HEK293 (cell line): ENCODE data around the gene SALL1.

Experiments used
- CTCF ChIA-PET: fragments of 350-600 bp; formaldehyde crosslinking; extraction: SDS; loops from one replicate; lab custom pipeline; 2021; ENCODE audit warnings: antibody characterized with exemption; lab: Yijun Ruan, JAX
- POLR2A ChIA-PET: fragments of 300-600 bp; formaldehyde crosslinking; extraction: SDS; loops from one replicate; lab custom pipeline; 2020; ENCODE audit warnings: antibody characterized with exemption, inconsistent platforms; lab: Yijun Ruan, JAX
- H3K27ac ChIP-seq: fragments of 200-500 bp; sonication (Bioruptor generic); 2 replicates; pipeline ENCODE4 v1.5.1; 2014; ENCODE audit warnings: low read depth, low read length, control low read depth, inconsistent platforms; ENCODE audit errors: extremely low read depth
- H3K36me3 ChIP-seq, 2 experiments: fragments of 200-500 bp in 1 of 2; sonication (Bioruptor generic) in 1 of 2; 1 replicate in 1 of 2; 2 replicates in 1 of 2; pipeline ENCODE4 v1.5.1; 2014 to 2017; ENCODE audit warnings: inconsistent platforms in 2 of 2, low read length in 2 of 2; ENCODE audit not compliant: control insufficient read depth in 2 of 2, insufficient read depth in 1 of 2
- H3K4me1 ChIP-seq: fragments of 200-500 bp; sonication (Bioruptor generic); 2 replicates; pipeline ENCODE4 v1.5.1; 2014; ENCODE audit warnings: mild to moderate bottlenecking, low read length, inconsistent platforms; ENCODE audit not compliant: control insufficient read depth, insufficient read depth
- H3K4me3 ChIP-seq: 2 replicates; pipeline ENCODE4 v1.5.1; 2011; ENCODE audit warnings: low read depth, mild to moderate bottlenecking, control low read depth, low read length, moderate library complexity
- H3K9me3 ChIP-seq: fragments of 200-500 bp; sonication (Bioruptor generic); 2 replicates; pipeline ENCODE4 v1.5.1; 2014; ENCODE audit warnings: low read depth, low read length, inconsistent platforms; ENCODE audit not compliant: control insufficient read depth, insufficient read depth
- FEZF1 ChIP-seq: fragments of 450-650 bp; formaldehyde crosslinking; IDR thresholded peaks from 2 replicates; pipeline ENCODE4 v1.5.1; 2016; ENCODE audit warnings: missing biosample characterization, missing genetic modification characterization
- IKZF3 ChIP-seq: fragments of 450-650 bp; IDR thresholded peaks from 2 replicates; pipeline ENCODE4 v1.5.0; 2018; ENCODE audit warnings: missing biosample characterization, mild to moderate bottlenecking, missing genetic modification characterization, moderate library complexity
- KLF1 ChIP-seq: fragments of 450-650 bp; formaldehyde crosslinking; IDR thresholded peaks from 2 replicates; pipeline ENCODE4 v1.5.1; 2016; ENCODE audit warnings: missing biosample characterization, missing genetic modification characterization
- KLF10 ChIP-seq: fragments of 450-650 bp; IDR thresholded peaks from 2 replicates; pipeline ENCODE4 v1.5.1; 2018; ENCODE audit warnings: missing biosample characterization, mild to moderate bottlenecking, missing genetic modification characterization
- MEIS1 ChIP-seq: sonication (generic); formaldehyde crosslinking; IDR thresholded peaks from 2 replicates; pipeline ENCODE4 v1.8.1; 2022; ENCODE audit warnings: missing genetic modification reagents, mild to moderate bottlenecking, borderline replicate concordance
- PRDM1 ChIP-seq: fragments of 450-650 bp; formaldehyde crosslinking; IDR thresholded peaks from 2 replicates; pipeline ENCODE4; 2016; ENCODE audit warnings: missing biosample characterization, missing genetic modification characterization
- SP3 ChIP-seq: fragments of 450-650 bp; formaldehyde crosslinking; IDR thresholded peaks from 2 replicates; pipeline ENCODE4 v1.5.1; 2016; ENCODE audit warnings: missing biosample characterization, missing genetic modification characterization
- ZBTB20 ChIP-seq: fragments of 450-650 bp; formaldehyde crosslinking; IDR thresholded peaks from 2 replicates; pipeline ENCODE4 v1.5.1; 2016; ENCODE audit warnings: missing biosample characterization, missing genetic modification characterization
- ZBTB48 ChIP-seq: fragments of 450-650 bp; formaldehyde crosslinking; IDR thresholded peaks from 2 replicates; pipeline ENCODE4 v1.5.1; 2016; ENCODE audit warnings: missing biosample characterization, missing genetic modification characterization
- ZBTB7A ChIP-seq: fragments of 450-650 bp; formaldehyde crosslinking; IDR thresholded peaks from 2 replicates; pipeline ENCODE4 v1.5.1; 2016; ENCODE audit warnings: low read depth, missing biosample characterization, missing genetic modification characterization
- ZBTB8A ChIP-seq: fragments of 450-650 bp; formaldehyde crosslinking; IDR thresholded peaks from 2 replicates; pipeline ENCODE4 v1.5.1; 2016; ENCODE audit warnings: missing biosample characterization, missing genetic modification characterization
- ZEB2 ChIP-seq: fragments of 450-650 bp; formaldehyde crosslinking; IDR thresholded peaks from 2 replicates; pipeline ENCODE4 v1.5.1; 2016; ENCODE audit warnings: missing biosample characterization, missing genetic modification characterization
- ZNF133 ChIP-seq: fragments of 450-650 bp; formaldehyde crosslinking; IDR thresholded peaks from 2 replicates; pipeline ENCODE4 v1.5.1; 2016; ENCODE audit warnings: missing biosample characterization, missing genetic modification characterization
- ZNF2 ChIP-seq: fragments of 450-650 bp; formaldehyde crosslinking; IDR thresholded peaks from 2 replicates; pipeline ENCODE4 v1.5.1; 2016; ENCODE audit warnings: missing biosample characterization, missing genetic modification characterization
- ZNF23 ChIP-seq: fragments of 450-650 bp; formaldehyde crosslinking; IDR thresholded peaks from 2 replicates; pipeline ENCODE4 v1.5.1; 2016; ENCODE audit warnings: missing biosample characterization, missing genetic modification characterization, borderline replicate concordance
- ZNF335 ChIP-seq: fragments of 450-650 bp; formaldehyde crosslinking; conservative IDR thresholded peaks from 2 replicates; pipeline ENCODE4 v1.5.1; 2016; ENCODE audit warnings: missing biosample characterization, missing genetic modification characterization
- ZNF510 ChIP-seq: fragments of 450-650 bp; formaldehyde crosslinking; IDR thresholded peaks from 2 replicates; pipeline ENCODE4 v1.5.1; 2018; ENCODE audit warnings: mild to moderate bottlenecking, missing genetic modification characterization, missing biosample characterization; ENCODE audit not compliant: insufficient replicate concordance
- ZNF529 ChIP-seq: fragments of 450-650 bp; formaldehyde crosslinking; IDR thresholded peaks from 2 replicates; pipeline ENCODE4 v1.5.1; 2017; ENCODE audit warnings: missing genetic modification characterization, missing biosample characterization; ENCODE audit not compliant: insufficient replicate concordance
- ZNF600 ChIP-seq: fragments of 450-650 bp; formaldehyde crosslinking; IDR thresholded peaks from 2 replicates; pipeline ENCODE4 v1.5.1; 2016; ENCODE audit warnings: missing biosample characterization, missing genetic modification characterization
- ZNF623 ChIP-seq: fragments of 450-650 bp; formaldehyde crosslinking; IDR thresholded peaks from 2 replicates; pipeline ENCODE4 v1.5.1; 2016; ENCODE audit warnings: missing biosample characterization, missing genetic modification characterization
- ZNF707 ChIP-seq: fragments of 450-650 bp; formaldehyde crosslinking; IDR thresholded peaks from 2 replicates; pipeline ENCODE4 v1.5.1; 2016; ENCODE audit warnings: missing biosample characterization, missing genetic modification characterization
- ZNF792 ChIP-seq: fragments of 450-650 bp; formaldehyde crosslinking; IDR thresholded peaks from 2 replicates; pipeline ENCODE4 v1.5.1; 2016; ENCODE audit warnings: missing biosample characterization, missing genetic modification characterization
- ZNF830 ChIP-seq: fragments of 450-650 bp; IDR thresholded peaks from 2 replicates; pipeline ENCODE4 v1.5.0; 2018; ENCODE audit warnings: missing biosample characterization, missing genetic modification characterization, low read depth, mild to moderate bottlenecking, moderate library complexity
- ZSCAN16 ChIP-seq: fragments of 450-650 bp; formaldehyde crosslinking; IDR thresholded peaks from 2 replicates; pipeline ENCODE4 v1.5.1; 2016; ENCODE audit warnings: missing biosample characterization, missing genetic modification characterization
- TF ChIP-seq, protein P1 (sequence below): fragments of 450-650 bp; formaldehyde crosslinking; IDR thresholded peaks from 2 replicates; pipeline ENCODE4 v1.5.1; 2016; ENCODE audit warnings: missing biosample characterization, missing genetic modification characterization
- TF ChIP-seq, protein P2 (sequence below): fragments of 450-650 bp; formaldehyde crosslinking; IDR thresholded peaks from 2 replicates; pipeline ENCODE4 v1.5.1; 2016; ENCODE audit warnings: missing biosample characterization, missing genetic modification characterization, borderline replicate concordance
- TF ChIP-seq, protein P3 (sequence below): fragments of 450-650 bp; formaldehyde crosslinking; IDR thresholded peaks from 2 replicates; pipeline ENCODE4 v1.5.1; 2017; ENCODE audit warnings: missing biosample characterization, missing genetic modification characterization
- TF ChIP-seq, protein P4 (sequence below): fragments of 450-650 bp; formaldehyde crosslinking; IDR thresholded peaks from 2 replicates; pipeline ENCODE4 v1.5.1; 2016; ENCODE audit warnings: missing biosample characterization, missing genetic modification characterization
- TF ChIP-seq, protein P5 (sequence below): fragments of 450-650 bp; formaldehyde crosslinking; IDR thresholded peaks from 2 replicates; pipeline ENCODE4 v1.5.1; 2016; ENCODE audit warnings: missing biosample characterization, missing genetic modification characterization

The SALL1 gene

DNA sequence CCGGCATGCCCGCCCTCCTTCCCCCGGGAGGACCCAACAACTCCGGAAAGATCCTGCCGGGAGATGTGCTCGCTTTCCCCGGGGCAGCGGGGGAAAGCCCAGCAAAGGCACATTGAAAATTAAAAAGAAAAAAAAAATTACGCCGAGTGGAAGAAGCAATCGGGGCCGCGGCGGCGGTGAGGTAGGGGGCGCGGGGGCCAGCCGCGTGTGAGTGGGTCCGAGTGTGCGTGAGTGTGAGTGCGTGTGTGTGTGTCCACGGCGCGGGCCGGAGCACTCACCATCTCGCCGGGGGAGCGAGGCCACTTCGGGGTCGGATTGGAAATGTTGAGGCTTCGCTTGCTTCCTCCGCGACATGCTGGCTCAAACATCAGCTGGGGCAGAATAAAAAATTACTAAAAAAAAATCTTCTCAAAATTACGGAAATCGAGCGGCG, at the start of gene SALL1:
TSS of gene SALL1 (minus strand) at position 383 of the 433 bp plus-strand sequence. CDS start at position 354, 29 bp downstream.
- Histone ChIP-seq H3K4me3 (peak within 1 kb of the TSS; percentile 78), H3K36me3 (no peaks in the 10 kb centered on the region), H3K9me3 (no peaks in the 10 kb centered on the region), H3K27ac (peak within 1 kb of the TSS; percentile 99), H3K4me1 (peaks cover 22% of the 10 kb centered on the region)
- POLR2A ChIA-PET, result no interaction called here
- CTCF ChIA-PET, result interaction anchor here (0.6 kb wide), 1 partner anchor 616 kb away, joined by 3 read pairs; no protein-coding TSS in a partner anchor
- TF ChIP-seq ZNF510 (tag by site-specific recombination) (no peak), ZNF529 (tag by site-specific recombination) (no peak), ZEB2 (tag by site-specific recombination) (0 out of 2 replicates have a peak, but pooled peaks have one; percentile 49), ZSCAN16 (tag by site-specific recombination) (no peak), ZNF792 (tag by site-specific recombination) (no peak), ZBTB8A (no peak), KLF1 (tag by site-specific recombination) (no peak), ZNF830 (tag by site-specific recombination) (no peak), ZNF23 (tag by site-specific recombination) (no peak), SP3 (tag by site-specific recombination) (no peak), MEIS1 (CRISPR knock-in tag) (no peak), ZBTB20 (tag by site-specific recombination) (0 out of 2 replicates have a peak, but pooled peaks have one; percentile 14), PRDM1 (tag by site-specific recombination) (peak; percentile 51), ZNF707 (tag by site-specific recombination) (no peak), FEZF1 (tag by site-specific recombination) (no peak), ZNF623 (tag by site-specific recombination) (no peak), ZNF2 (tag by site-specific recombination) (no peak), KLF10 (tag by site-specific recombination) (no peak), ZBTB7A (tag by site-specific recombination) (no peak), ZNF133 (tag by site-specific recombination) (no peak), ZNF600 (tag by site-specific recombination) (no peak), IKZF3 (tag by site-specific recombination) (no peak), ZNF335 (tag by site-specific recombination) (peak; percentile 98), ZBTB48 (no peak)
- TF ChIP-seq, protein P1, sequence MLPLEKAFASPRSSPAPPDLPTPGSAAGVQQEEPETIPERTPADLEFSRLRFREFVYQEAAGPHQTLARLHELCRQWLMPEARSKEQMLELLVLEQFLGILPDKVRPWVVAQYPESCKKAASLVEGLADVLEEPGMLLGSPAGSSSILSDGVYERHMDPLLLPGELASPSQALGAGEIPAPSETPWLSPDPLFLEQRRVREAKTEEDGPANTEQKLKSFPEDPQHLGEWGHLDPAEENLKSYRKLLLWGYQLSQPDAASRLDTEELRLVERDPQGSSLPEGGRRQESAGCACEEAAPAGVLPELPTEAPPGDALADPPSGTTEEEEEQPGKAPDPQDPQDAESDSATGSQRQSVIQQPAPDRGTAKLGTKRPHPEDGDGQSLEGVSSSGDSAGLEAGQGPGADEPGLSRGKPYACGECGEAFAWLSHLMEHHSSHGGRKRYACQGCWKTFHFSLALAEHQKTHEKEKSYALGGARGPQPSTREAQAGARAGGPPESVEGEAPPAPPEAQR (tag by site-specific recombination), result no peak
- TF ChIP-seq, protein P2, sequence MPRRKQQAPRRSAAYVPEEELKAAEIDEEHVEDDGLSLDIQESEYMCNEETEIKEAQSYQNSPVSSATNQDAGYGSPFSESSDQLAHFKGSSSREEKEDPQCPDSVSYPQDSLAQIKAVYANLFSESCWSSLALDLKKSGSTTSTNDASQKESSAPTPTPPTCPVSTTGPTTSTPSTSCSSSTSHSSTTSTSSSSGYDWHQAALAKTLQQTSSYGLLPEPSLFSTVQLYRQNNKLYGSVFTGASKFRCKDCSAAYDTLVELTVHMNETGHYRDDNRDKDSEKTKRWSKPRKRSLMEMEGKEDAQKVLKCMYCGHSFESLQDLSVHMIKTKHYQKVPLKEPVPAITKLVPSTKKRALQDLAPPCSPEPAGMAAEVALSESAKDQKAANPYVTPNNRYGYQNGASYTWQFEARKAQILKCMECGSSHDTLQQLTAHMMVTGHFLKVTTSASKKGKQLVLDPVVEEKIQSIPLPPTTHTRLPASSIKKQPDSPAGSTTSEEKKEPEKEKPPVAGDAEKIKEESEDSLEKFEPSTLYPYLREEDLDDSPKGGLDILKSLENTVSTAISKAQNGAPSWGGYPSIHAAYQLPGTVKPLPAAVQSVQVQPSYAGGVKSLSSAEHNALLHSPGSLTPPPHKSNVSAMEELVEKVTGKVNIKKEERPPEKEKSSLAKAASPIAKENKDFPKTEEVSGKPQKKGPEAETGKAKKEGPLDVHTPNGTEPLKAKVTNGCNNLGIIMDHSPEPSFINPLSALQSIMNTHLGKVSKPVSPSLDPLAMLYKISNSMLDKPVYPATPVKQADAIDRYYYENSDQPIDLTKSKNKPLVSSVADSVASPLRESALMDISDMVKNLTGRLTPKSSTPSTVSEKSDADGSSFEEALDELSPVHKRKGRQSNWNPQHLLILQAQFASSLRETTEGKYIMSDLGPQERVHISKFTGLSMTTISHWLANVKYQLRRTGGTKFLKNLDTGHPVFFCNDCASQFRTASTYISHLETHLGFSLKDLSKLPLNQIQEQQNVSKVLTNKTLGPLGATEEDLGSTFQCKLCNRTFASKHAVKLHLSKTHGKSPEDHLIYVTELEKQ (tag by site-specific recombination), result no peak
- TF ChIP-seq, protein P3, sequence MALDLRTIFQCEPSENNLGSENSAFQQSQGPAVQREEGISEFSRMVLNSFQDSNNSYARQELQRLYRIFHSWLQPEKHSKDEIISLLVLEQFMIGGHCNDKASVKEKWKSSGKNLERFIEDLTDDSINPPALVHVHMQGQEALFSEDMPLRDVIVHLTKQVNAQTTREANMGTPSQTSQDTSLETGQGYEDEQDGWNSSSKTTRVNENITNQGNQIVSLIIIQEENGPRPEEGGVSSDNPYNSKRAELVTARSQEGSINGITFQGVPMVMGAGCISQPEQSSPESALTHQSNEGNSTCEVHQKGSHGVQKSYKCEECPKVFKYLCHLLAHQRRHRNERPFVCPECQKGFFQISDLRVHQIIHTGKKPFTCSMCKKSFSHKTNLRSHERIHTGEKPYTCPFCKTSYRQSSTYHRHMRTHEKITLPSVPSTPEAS (tag by site-specific recombination), result 0 out of 2 replicates have a peak, but pooled peaks have one; percentile 27
- TF ChIP-seq, protein P4, sequence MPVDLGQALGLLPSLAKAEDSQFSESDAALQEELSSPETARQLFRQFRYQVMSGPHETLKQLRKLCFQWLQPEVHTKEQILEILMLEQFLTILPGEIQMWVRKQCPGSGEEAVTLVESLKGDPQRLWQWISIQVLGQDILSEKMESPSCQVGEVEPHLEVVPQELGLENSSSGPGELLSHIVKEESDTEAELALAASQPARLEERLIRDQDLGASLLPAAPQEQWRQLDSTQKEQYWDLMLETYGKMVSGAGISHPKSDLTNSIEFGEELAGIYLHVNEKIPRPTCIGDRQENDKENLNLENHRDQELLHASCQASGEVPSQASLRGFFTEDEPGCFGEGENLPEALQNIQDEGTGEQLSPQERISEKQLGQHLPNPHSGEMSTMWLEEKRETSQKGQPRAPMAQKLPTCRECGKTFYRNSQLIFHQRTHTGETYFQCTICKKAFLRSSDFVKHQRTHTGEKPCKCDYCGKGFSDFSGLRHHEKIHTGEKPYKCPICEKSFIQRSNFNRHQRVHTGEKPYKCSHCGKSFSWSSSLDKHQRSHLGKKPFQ (tag by site-specific recombination), result 0 out of 2 replicates have a peak, but pooled peaks have one; percentile 46
- TF ChIP-seq, protein P5, sequence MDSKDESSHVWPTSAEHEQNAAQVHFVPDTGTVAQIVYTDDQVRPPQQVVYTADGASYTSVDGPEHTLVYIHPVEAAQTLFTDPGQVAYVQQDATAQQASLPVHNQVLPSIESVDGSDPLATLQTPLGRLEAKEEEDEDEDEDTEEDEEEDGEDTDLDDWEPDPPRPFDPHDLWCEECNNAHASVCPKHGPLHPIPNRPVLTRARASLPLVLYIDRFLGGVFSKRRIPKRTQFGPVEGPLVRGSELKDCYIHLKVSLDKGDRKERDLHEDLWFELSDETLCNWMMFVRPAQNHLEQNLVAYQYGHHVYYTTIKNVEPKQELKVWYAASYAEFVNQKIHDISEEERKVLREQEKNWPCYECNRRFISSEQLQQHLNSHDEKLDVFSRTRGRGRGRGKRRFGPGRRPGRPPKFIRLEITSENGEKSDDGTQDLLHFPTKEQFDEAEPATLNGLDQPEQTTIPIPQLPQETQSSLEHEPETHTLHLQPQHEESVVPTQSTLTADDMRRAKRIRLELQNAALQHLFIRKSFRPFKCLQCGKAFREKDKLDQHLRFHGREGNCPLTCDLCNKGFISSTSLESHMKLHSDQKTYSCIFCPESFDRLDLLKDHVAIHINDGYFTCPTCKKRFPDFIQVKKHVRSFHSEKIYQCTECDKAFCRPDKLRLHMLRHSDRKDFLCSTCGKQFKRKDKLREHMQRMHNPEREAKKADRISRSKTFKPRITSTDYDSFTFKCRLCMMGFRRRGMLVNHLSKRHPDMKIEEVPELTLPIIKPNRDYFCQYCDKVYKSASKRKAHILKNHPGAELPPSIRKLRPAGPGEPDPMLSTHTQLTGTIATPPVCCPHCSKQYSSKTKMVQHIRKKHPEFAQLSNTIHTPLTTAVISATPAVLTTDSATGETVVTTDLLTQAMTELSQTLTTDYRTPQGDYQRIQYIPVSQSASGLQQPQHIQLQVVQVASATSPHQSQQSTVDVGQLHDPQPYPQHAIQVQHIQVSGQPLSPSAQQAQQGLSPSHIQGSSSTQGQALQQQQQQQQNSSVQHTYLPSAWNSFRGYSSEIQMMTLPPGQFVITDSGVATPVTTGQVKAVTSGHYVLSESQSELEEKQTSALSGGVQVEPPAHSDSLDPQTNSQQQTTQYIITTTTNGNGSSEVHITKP (tag by site-specific recombination), result peak; percentile 76
